Osteoblast (primary cell): ENCODE results near the gene LCN9. TPM values are rescaled to one million over a fixed set of nuclear protein-coding genes. Genes with fewer than 3 reads are reported as not detected.

Source experiments
- DNase-seq: peaks from one replicate; pipeline ENCODE4 v3.0.0; 2011; ENCODE audit warnings: low spot score, mixed read lengths; ENCODE audit not compliant: insufficient read length; ENCODE audit errors: missing footprints
- H2AFZ ChIP-seq: 2 replicates; pipeline ENCODE4 v1.6.0; 2011; ENCODE audit warnings: mild to moderate bottlenecking, low read length
- H3K27ac ChIP-seq: 2 replicates; pipeline ENCODE4 v1.5.1; 2011; ENCODE audit warnings: mild to moderate bottlenecking, low read depth, low read length, moderate library complexity
- H3K27me3 ChIP-seq: 2 replicates; pipeline ENCODE4 v1.6.0; 2012; ENCODE audit warnings: mild to moderate bottlenecking, control low read depth, inconsistent platforms, low read length, moderate library complexity; ENCODE audit not compliant: insufficient read depth
- H3K36me3 ChIP-seq: 2 replicates; pipeline ENCODE4 v1.5.1; 2011; ENCODE audit warnings: mild to moderate bottlenecking, low read length, control low read depth, moderate library complexity; ENCODE audit not compliant: insufficient read depth
- H3K4me1 ChIP-seq: 2 replicates; pipeline ENCODE4 v1.5.1; 2011; ENCODE audit warnings: mild to moderate bottlenecking, low read length, control low read depth, moderate library complexity; ENCODE audit not compliant: insufficient read depth
- H3K4me2 ChIP-seq: 2 replicates; pipeline ENCODE4 v1.6.0; 2011; ENCODE audit warnings: mild to moderate bottlenecking, low read length; ENCODE audit not compliant: insufficient read depth
- H3K4me3 ChIP-seq: fragments of 200-600 bp; sonication (generic); 3 replicates; pipeline ENCODE4 v1.5.1; 2012; ENCODE audit warnings: mild to moderate bottlenecking, low read length, inconsistent platforms; ENCODE audit not compliant: insufficient read depth
- H3K79me2 ChIP-seq: 2 replicates; pipeline ENCODE4 v1.6.0; 2012; ENCODE audit warnings: mild to moderate bottlenecking, low read length, control low read depth, inconsistent platforms; ENCODE audit not compliant: insufficient read depth
- H3K9me3 ChIP-seq: 2 replicates; pipeline ENCODE4 v1.5.1; 2011; ENCODE audit warnings: low read depth, low read length, control low read depth
- H4K20me1 ChIP-seq: 2 replicates; pipeline ENCODE4 v1.6.0; 2012; ENCODE audit warnings: mild to moderate bottlenecking, low read length, control low read depth; ENCODE audit not compliant: insufficient read depth
- CTCF ChIP-seq: IDR thresholded peaks from 2 replicates; pipeline ENCODE4 v1.5.1; 2011; ENCODE audit warnings: mild to moderate bottlenecking, low read depth, low read length, moderate library complexity; ENCODE audit errors: extremely low read depth
- total RNA-seq: library from RNA; depleted of rRNA; stranded (reverse); fragments of >200 nt; gene quantifications from 2 replicates; pipeline ENCODE4 v1.2.3, GENCODE V29; 2012

Gene LCN9
- total RNA-seq, 1 donor = not detected

- Histone ChIP-seq H3K9me3 (no peaks in the 10 kb centered on the region), H3K4me3 (no peak within 1 kb of the TSS), H3K4me1 (no peaks in the 10 kb centered on the region), H3K27me3 (no peaks in the 10 kb centered on the region), H3K79me2 (no peaks in the 10 kb centered on the region), H3K27ac (no peak within 1 kb of the TSS), H3K4me2 (no peak within 1 kb of the TSS), H4K20me1 (no peaks in the 10 kb centered on the region), H3K36me3 (no peaks in the 10 kb centered on the region), H2AFZ (no peak within 1 kb of the TSS)
- DNase-seq = no peak
- no peak for TF ChIP-seq CTCF
Observed at GRCh38 chr9:135699440-135699839, 36.3 kb downstream of the LCN9 start, which contains the start of gene SOHLH1. SOHLH1 (minus strand) TSS chr9:135699481; CDS start chr9:135699467, 14 bp downstream.

DNA sequence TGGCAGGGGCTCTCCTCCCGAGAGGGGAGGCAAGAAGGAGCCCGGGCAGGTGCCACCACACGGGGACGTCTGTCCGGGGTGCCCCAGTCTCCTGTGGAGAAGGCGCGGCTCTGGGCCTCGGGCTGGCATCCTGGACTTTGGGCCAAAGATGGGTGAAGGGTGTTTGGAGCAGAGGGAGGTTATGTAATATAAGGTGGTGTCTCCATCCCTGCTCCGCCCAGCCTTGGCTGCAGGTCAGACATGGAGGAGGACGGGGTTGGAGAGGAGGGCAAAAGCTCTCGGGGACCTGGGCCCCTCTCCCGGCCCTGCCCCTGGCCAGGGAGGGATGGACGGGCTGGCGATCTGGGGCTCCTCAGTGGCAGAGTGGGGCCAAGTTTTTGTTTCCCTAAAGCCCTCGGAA is 37.4 kb downstream of the LCN9 start:
- Histone ChIP-seq H3K4me1 (no peaks in the 10 kb centered on the region), H3K4me2 (no peak overlapping the region), H3K9me3 (no peaks in the 10 kb centered on the region), H3K27me3 (no peaks in the 10 kb centered on the region), H2AFZ (no peak overlapping the region), H3K4me3 (no peak overlapping the region), H3K36me3 (no peaks in the 10 kb centered on the region), H4K20me1 (no peaks in the 10 kb centered on the region), H3K79me2 (no peaks in the 10 kb centered on the region), H3K27ac (no peak overlapping the region)
- no peak for DNase-seq
- no peak for TF ChIP-seq CTCF

GRCh38 chr9:135701067-135701958 is 38.2 kb downstream of the LCN9 start:
- no peaks in the 10 kb centered on the region for H3K4me1 ChIP-seq
- H4K20me1 ChIP-seq = no peaks in the 10 kb centered on the region
- no peaks in the 10 kb centered on the region for H3K9me3 ChIP-seq
- H2AFZ ChIP-seq = no peak overlapping the region
- H3K79me2 ChIP-seq = no peaks in the 10 kb centered on the region
- TF ChIP-seq CTCF = no peak
- DNase-seq = no peak
- H3K27ac ChIP-seq = no peak overlapping the region
- no peaks in the 10 kb centered on the region for H3K36me3 ChIP-seq
- H3K4me2 ChIP-seq = peak overlapping the region; percentile 23
- no peak overlapping the region for H3K4me3 ChIP-seq
- H3K27me3 ChIP-seq = no peaks in the 10 kb centered on the region

GRCh38 chr9:135701959-135702721 is 39.0 kb downstream of the LCN9 start, which contains the start of gene KCNT1:
KCNT1 (plus strand) TSS chr9:135702185; CDS start chr9:135702259, 74 bp downstream.
- Histone ChIP-seq H3K4me2 (peak within 1 kb of the TSS; percentile 23), H3K27ac (no peak within 1 kb of the TSS), H3K27me3 (no peaks in the 10 kb centered on the region), H3K4me3 (no peak within 1 kb of the TSS), H3K36me3 (no peaks in the 10 kb centered on the region), H2AFZ (no peak within 1 kb of the TSS), H3K4me1 (no peaks in the 10 kb centered on the region), H3K79me2 (no peaks in the 10 kb centered on the region), H4K20me1 (no peaks in the 10 kb centered on the region), H3K9me3 (no peaks in the 10 kb centered on the region)
- TF ChIP-seq CTCF = peak; percentile 63
- peak; percentile 99 for DNase-seq
